CD4-positive, alpha-beta T cell treated with Interleukin-4 for 1 hour (primary cell): ENCODE data around the gene FHIT.
"Not testable (repeated sequence)": the region's sequence is repeated elsewhere in the genome, so short reads cannot be mapped to it uniquely, and the experiment has no call there.

ENCODE experiments used
- DNase-seq, 2 donors: peaks; one replicate each; pipeline ENCODE4 v3.0.0-alpha.2; 2020 to 2022

Gene FHIT

DNA sequence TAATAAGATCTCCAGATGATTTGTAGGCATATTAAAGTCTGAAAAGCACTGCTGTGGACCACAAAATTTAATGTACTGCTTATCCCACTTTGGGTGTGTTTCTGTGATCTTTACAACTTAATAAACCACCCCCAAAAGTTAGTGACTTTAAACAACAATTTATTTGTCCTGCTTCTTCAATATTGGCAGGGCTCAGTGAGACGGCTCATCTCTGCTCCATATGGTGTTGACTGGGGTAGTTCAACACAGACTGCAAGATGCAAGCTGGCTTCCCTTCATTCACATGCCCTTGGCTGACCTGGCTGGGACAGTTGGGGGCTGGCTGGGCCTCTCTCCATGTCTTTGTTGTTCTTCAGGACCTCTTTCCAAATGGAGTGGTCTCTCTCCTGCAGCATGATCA, 337.8 kb downstream of the FHIT start:
- no peak for DNase-seq

DNA sequence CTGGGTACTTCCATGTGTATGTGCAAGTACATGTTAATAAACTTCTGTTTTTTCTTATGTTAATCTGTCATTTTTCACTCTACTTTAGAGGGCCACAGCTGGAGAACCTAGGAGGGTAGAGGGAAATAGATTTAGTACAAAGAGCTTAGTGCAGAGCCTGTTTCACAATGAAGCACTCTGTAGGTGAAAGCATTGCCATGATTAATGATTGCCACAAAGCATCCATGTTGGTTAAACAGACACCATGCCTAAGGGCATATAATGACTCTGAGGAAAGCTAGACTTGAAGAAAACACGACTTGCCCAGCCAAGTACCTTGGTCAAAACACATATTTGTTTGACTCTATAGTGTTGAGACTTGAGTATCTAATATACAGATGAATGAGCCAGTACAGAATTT, 338.4 kb downstream of the FHIT start:
- no peak for DNase-seq

DNA sequence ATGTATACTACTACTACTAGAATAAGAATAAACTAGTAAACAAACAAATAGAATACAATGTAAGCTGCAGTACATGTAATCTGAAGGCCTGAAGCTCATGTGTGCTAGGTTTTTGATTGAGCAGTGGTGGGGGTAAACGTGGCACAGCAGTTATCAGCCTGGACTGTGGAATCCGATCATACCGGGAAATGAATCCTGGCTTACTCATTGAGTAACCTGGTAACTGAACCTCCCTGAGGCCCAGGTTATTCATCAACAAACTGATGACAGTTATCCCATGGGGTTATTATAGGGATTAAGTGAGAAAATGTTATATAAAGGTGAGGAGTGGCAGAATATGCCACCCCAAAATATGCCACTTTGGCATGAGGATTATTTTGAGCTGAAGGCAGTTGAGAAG, 339.1 kb downstream of the FHIT start:
- DNase-seq: no peak

DNA sequence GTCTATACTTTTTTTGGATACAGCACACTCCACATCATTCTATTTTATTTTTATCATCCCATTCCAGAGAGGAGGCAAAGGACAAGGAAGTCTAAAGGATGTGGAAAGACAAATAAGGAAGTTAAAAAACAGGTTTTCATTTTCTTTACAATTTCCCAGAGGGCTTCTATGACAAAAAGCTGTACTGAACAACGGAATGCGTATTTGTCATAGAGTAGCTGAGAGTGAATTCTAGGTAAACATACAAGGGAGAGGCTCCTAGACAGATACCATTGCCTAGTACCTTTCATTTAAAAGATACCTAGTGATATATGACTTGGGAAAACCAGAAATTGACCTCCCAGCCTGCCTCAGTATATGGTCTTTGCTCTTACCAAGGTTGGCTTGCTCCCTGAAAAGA, 341.7 kb downstream of the FHIT start:
- no peak for DNase-seq

DNA sequence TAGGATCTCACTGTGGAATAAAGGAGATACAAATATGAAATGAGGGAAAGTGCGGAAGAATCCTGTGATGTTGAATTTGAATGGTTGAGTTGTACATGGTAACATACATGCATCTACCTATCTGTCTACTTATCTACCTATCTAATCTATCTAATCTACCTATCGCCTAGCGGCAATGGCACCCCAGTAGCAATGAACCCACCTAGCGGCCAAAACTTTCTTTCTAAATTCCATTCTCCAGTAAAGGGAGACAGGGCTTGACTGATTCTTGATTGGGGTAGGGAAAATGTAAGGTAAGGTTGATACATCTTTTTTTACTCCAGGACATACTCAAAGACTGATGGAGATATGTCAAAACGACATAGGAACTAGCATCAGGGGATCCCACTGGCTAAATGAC, 345.0 kb downstream of the FHIT start:
- no peak for DNase-seq

DNA sequence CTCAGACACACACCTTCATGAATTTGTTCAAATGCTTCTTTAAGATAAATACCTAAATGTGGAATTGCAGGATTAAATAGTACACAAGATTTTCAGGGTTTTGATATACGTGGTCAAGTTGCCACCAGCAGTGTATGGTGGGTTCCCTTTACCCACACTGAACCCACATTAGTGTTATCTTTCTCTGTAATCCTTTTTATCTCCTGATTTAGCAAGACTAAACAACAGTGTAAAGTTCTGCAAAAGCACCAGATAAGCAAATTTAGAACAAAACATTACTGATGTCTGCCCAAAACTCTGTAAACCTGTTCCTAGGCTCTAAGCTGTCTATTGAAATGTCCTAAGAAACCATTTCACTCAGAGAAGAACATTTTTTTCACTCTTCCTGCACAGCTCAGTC, 352.9 kb downstream of the FHIT start:
- DNase-seq: no peak

DNA sequence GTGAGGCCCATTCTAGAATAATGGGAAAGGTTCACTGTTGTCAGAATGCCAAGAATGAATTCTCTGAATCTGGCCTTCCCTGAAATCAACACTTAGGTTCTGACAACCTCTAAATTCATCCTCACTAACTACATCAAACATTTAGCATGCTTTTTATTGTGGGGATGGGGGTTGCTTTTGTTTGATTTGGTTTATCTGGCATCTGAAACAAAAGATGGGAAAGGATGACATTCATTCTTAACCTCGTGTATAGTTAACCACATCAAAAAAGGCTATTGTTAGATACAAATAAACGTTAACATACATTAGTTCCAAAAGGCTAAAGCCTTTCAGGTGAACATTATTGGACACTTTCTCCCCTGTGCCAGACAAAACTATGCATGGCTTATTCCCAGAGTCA, 357.3 kb downstream of the FHIT start:
- DNase-seq: no peak

DNA sequence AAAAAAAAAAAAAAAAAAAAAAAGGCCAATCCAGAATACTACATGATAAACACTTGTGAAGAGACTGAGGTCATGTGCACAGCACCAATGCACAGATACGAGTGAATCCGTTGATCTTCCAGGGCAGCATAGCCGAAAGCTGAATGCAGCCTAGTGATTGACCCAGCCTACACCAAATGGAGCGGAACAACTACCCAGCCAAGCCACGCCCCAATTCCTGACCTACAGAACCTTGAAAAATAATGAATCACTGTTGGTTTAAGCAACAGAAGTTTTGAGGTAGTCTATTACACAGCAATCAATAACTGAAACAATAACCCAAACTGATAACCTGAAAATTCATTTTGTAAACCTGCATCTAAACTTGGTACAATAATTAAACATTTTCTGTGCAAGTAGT, 361.0 kb downstream of the FHIT start:
- DNase-seq: no peak

DNA sequence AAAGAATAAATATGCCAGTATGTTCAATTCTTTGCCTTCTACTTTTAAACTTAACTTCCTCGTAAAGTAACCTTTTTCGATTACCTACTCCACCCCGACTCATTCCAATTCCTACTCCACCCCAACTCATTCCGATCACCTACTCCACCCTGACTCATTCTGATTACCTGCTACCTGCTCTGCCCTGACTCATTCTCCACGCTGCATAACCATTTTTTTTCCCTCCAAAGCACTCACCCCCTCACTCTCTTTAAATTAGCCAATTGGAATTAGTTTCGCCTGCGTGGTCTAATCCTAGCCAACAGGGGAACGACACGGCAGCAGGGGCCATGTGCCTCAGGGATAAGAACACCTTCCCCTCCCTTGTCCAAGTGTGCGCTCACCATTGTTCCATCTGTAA, 362.3 kb downstream of the FHIT start:
- DNase-seq: not testable (repeated sequence)

DNA sequence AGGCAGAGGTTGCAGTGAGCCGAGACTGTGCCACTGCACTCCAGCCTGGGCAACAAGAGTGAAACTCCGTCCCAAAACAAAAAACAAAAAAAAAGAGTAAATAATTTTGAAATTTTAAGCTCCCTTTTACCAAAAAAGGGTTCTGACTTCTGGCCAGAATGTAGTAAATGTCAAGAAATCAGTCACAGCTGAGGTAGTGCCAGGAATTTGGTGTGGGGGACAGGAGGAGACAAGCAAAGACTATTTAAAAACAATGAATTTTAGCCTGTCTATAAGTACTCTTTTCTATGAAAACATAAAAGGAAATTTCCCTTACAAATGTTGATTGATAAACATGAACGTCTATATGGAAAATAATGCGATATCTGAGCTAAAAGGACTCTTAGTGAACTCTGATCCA, 363.7 kb downstream of the FHIT start:
- no peak for DNase-seq

DNA sequence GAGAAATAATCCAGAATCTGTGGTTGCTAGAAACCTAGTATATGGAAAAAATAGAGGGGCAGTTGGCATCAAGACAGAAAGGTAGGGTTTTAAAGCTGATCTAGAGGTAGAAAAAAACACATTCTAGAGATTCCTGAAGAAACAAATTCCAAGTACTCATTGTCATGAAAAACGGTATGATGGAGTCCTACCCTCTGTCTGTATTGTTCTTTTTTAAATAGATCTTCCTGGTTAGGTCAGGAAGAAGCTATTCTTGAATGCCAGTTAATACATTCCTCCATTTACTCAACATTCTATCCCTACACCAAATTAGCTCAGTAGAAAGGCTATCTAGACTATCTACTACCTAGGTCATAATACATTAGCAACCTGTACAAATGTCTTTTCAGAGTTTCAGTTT, 364.7 kb downstream of the FHIT start:
- DNase-seq: no peak

DNA sequence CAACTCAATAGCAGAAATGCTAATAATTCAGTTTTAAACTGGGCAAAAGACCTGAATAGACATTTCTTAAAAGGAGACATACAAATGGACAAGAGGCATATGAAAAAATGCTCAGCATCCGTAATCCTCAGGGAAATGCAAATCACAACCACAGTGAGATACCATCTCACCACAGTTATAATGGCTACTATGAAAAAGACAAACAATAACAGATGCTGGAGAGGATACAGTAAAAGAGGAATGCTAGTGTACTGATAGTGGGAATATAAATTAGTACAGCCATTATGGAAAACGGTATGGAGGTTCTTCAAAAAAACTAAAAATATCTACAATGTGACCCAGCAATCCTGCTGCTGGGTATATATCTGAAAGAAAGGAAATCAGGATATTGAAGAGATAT, 367.2 kb downstream of the FHIT start:
- DNase-seq: no peak

DNA sequence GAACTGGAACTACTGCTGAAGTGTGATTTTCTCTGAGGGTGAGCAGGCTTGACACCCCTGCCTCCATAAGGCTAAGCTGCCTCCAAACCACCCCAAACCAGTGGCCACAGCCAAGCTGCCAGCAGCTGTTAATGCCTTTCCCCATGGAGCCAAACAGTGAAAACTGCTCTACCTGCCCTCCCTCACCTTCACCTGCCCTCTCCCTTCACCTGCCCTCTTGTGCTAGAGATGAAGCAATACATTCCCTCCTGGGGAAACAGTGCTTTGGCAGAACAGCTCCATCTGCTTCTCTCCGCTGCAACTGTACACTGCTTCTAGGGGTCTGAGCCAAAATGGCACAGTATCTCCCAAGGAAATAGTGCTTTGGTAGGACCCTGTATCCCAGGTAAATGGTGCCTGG, 374.1 kb downstream of the FHIT start:
- DNase-seq: no peak

DNA sequence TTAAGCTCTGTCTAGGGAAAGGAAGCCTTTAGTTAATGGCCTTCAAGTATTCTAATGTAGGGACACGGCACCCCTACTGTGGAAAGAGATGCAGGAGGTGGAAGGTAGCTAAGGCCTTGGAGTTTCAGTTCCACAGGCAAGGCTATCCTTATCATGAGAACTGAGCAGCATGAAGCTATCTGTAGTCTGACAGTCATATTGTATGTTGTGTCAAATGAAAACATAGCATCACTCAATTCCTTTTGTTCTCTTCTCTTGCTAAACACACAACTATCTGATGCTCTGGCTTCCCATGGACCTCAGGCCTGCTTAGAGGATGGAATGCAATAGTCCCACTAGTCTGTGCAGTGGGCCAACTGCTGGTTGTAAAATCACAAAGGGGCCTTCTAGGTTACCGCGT, 380.9 kb downstream of the FHIT start:
- DNase-seq: no peak

DNA sequence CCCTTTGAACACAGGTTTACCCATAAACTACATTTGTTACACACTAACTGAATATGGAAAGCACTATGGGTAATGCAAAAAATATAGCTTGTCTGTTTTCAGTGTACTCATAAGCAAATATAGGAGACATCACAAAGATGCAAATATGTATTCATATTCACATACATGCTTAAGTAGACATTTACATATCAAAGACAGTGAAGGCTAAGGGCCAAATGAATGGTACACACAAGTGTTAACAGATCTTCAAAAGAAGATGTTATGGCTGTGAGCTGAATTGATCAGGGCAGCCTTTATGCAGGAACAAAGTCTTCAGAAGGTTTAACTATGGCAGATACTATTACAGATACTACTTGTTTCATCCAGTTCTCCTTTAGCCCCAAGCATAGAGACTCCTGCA, 384.1 kb downstream of the FHIT start:
- no peak for DNase-seq

DNA sequence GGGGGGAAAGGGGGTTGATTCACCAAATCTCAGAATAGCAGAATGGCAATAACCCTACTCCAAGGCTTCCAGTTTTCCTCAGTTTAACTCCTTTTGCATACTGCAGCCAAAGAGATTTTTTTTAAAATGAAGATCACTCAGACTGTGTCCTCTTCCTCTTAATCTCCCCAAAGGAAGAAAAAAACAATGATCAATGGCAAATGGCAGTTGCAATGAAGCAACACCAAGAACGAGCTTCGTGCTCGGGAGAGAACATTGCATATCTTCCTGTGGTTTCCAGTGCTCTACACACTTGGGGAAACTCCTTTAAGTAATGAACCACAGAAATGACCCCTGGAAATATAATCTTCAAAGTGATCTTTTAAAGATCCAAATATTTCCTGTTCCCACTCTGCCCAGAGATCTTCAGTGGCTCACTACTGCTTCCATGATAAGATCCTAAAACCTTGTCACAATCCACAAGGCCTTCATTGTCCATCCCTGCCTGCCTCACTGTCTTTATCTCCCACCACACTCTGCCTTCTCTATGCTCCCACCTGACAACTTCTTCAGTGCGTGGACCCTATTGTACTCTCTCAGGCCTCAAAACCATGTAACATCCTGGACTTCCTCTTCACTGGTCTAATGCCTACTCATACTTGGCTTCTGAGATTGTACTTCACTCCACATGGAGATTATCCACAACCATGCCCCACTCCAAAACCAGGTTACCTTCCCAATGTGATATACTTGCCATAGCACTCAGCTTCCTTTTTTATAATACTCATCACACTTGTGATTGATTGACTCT, 394.8 kb downstream of the FHIT start:
- DNase-seq: no peak

DNA sequence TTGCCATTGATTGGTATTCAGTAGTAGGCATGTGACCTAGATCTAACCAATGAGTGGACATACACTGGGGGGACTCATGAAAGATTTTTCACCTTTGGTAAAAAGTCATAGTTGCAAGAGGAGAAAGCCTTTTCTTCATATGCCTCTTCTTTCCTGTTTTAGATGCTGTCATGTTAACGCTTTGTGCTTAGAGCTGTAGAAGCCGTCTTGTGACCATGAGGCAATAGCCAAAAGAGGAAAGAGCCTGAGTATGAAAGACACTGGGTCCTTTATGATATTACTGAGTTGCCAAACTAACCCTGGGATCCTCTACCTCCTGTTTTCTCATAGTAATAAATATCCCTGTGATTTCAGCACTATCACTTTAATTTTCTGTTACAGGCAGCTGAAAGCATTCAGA, 396.0 kb downstream of the FHIT start:
- DNase-seq: no peak

DNA sequence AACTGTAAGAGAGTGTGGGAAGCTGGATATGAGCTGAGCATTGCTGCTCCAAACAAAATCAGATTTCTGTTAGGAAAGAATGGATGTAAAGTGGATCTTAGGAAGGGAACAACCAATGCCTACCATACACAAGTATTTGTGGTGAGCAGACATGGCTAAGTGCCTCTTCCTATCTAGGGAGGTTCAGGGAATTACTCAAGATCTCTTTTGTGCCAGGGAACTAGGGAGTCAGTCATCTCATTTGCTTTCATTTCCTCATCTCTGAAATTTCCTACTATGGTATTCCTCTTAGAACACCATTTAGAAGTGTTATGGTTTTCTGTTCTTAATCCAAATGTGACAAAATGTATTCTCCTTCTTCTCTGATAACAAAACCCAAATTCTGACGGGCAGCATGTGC, 396.5 kb downstream of the FHIT start:
- no peak for DNase-seq

DNA sequence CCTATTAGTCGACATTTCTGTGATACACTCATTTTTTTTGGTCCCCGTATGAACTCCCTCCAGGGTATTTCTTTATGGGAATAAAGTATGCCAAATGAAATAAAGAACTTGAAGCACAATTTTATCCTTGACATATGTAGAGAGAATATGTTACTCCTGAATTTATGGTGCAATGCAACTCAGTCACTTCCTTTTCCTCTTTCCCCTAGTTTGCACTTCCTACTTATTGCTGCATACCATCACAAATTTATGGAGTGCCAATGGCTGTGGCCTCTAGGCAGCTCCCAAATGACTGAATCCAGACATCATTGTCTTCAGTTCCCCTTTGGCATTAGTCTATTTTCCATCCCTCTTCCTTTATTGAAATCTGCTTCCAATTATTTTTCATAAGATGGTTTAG, 403.5 kb downstream of the FHIT start:
- DNase-seq: no peak

DNA sequence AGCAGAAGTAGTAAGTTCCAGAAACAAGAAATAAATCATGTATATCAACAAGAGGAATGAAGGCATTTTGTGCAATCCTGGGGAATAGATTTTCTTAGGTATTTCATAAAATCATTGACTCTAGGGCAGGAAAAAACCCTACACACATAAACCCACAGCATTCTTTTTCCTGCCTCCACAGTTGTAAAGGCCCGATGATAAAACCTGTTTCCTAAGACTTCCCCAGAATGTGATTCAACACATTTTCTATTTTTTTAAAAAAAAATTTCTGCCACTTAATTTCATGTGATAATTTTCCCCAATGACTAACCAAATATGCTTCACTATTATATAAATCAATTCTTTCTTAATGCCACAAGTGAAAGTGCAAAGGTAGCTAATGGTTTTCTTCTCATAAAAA, 407.0 kb downstream of the FHIT start:
- DNase-seq: no peak

DNA sequence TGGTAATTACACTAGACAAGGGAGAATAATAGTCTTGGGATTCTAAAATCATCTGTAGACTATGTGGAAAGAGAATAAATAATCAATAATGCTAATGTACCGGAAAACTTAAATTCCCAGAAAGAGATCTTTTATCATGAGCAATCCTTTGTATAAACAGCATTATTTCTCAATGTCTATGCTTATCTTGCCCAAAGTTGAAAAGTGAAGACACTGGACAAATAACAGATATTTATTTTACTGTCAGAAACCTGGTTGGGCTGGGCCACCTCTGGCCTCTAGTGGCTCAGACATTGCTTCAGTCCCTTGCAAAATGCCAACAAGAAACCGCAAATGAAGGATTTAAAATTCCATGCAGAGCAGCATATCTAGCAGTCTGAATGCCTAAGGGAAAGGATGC, 409.9 kb downstream of the FHIT start:
- DNase-seq: no peak

DNA sequence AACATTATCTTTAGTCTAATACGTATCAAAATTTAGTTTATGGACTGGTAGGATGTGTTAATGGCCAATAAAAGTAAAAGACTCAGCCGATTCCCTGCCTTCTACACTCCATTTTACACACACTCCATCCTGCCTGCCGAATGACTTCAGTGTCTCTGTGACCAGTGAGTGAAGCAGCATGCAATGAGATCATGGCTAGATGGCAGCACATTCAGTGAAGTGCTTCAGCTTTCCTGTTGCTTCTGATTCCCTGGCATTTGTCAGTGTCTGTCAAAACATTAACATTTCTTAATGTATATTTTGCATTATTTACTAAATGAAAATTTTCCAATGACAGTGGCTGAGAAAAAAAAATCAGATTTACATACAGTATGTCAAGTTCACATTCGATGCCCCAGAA, 412.0 kb downstream of the FHIT start:
- no peak for DNase-seq

DNA sequence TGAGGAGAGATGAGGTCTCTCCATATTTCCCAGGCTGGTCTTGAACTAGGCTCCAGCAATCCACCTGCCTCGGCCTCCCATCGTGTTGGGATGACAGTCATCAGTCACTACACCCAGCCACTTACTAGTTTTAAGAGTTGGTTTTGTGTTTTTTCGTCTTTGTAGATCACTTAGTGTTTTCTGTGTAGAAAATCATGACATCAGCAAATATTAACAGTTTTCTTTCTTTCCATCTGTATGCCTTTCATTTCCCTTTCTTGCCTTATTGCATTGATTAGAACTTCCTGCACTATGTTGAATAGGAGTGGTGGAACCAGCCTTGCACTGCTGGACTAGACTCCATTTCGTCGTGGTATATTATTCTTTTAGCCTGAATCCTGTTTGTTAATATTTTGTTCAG, 415.5 kb downstream of the FHIT start:
- DNase-seq: no peak

DNA sequence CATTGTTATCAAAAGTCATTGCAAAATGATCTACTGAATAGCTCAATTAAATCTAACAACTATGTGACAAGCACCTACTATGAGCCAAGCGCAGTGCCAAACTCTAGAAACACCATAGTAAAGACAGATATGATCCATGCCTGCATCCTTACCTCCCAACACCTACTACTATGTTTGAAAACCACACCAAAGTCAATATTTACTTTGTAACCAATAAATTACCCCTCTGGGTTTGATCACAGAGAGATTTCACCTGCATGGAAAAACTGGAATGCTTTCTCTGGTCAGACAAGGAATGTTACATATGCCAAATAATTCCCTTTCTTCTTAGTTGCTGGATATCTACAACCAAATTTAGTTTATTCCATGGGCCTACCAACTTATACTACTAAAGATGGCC, 422.2 kb downstream of the FHIT start:
- DNase-seq: no peak

DNA sequence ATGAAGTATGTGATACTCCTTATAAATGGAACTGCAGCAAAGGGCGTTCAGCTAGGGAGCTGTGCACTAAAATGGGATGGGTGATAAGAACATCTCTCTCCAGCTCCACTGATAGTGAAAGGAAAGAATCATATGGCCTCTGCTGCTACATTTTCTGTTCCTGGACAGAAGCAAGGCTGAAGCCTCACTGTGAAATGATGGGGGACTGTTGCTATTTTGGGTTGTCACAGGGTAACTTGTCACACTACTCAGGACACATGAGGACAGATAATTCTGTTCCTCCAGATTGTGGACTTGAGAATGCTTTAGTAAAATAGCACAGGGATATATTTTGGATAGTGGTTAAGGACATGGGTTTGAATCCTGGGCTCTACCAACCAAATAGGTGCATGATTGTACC, 423.6 kb downstream of the FHIT start:
- DNase-seq: no peak

DNA sequence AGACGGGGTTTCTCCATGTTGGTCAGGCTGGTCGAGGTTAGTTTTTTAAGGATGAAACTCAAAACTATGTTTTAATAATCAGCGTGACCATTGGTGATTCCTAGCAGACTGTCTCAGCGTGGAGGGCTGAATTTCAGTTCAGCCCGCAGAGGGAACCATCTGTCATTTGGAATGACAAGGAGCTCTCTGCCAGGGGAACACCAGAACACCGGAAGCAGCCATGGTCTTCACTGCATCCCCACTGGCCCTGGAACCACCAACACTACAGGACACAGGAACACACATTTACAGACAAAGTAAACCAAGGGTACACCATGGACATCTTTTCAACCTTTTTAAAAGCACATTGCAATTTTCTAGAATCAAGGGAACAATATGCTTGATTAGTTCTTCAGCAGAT, 424.7 kb downstream of the FHIT start:
- no peak for DNase-seq
